Measurements from ENCODE around the gene MARCOL.

Gene MARCOL, protein sequence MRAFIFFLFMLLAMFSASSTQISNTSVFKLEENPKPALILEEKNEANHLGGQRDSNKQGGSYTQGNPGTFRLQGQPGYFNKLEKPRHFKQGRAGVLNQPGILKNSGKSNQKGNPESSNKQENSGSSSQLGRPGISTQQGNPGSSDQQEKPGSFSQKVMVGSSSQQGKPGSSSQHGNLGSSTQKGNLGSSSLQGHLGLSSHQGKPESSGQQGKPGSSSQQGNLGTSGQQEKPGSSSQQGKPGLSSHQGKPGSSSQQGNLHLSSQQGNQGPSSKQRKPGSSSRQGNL

DNA sequence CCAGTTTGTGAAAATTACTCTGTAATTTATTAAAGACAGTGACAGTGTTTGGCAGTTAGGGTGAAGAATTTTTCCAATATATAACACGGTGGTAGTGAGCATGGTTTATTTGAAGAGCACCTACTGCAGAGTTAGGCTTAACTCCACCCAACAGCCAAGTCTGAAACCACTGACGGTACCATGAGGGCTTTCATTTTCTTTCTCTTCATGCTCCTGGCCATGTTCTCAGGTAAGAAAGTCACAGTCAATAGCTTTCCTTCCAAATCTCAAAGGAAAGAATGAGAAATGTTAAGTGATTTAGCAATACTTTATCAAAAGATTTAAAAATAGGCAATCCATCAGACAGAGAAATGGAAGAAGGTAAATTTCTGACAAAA, at the start of gene MARCOL:
TSS of gene MARCOL (plus strand) at position 108 of the 377 bp plus-strand sequence. CDS start at position 181, 73 bp downstream.
- DNase-seq: no peak

DNA sequence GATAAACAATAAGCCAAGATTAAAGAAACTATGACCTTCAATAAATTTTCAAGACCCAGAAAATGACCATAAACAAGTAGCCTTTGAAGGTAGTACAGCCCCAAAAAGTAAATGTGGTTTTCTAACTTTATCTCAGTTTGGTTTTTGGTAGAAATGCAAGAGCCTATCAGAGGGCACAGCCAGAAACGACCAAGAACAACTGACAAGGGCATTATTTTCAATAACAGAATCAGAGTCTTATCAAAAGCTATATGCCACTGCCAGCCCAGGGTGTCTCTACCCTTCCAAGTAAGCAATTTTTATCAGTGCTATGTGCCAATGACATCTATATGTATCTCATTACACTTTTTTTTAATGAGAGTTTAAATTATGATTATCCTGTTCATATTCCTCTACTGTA, 47.3 kb upstream of the MARCOL start:
- no peak for DNase-seq

DNA sequence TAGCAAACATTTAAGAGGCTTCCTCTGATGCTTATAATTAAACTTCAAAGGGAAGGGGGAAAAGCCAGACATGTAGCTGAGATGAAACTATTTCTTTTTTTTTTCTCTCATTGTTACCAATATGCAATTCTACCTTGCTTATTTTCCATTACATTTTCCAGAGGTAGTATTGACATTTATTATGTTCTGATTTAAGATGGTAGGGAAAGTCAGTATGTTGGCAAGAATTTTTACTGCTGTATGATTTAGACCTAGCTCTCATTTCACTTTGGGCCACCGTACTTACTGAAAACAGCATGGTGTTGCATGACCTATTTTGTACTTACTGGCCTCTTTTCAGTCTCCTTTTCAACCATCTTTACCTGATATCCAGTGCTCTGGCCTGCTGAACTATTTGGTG, 45.1 kb upstream of the MARCOL start:
- no peak for DNase-seq

DNA sequence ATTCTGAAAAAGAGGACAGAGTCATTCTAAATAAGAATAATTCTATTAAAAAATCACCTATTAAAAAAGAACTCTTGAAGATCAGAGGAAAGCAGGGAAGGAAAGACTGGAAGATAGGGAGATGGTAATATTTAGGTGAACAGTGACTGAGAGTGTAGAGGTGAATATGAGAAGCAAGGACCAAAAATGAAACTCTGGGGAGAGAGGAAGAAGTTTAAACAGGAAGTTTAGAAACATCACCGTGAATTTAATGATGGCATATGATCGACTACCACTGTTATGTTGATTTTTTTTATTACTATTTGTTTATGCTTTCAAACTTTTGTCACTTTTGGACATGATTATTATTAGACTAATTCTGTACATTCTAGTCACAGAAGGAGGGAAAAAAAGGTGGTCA, 37.2 kb upstream of the MARCOL start:
- DNase-seq: no peak

DNA sequence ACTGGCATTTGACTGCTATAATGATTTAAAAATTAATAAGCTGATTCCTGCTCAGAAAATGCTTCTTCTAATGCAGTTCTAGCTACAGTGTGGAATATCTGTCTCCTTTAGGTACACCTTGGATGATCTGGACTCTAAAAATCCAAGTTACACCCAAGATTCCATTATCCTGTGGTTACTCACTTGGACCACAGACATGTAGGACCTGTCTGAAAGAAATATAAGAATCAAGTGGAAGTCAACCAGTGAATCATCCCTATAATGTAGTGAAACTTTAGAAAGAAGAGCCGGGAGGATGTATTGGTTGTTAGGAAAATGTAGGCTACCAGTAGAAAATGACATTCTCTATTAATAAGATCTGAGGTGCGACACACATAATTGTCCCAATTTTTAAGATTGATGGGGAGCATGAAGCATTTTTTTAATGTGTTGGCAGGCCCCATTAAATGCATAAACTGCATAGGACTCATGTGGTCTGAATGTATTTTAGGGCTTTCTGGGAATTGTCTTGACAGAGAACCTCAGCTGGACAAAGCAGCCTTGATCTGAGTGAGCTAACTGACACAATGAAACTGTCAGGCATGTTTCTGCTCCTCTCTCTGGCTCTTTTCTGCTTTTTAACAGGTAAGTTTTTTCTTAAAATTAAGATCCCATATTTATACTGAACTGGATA, 35.7 kb upstream of the MARCOL start, which contains the start of gene SPINK6:
TSS of gene SPINK6 (plus strand) at position 512 of the 673 bp plus-strand sequence. CDS start at position 567, 55 bp downstream.
- no peak for DNase-seq

DNA sequence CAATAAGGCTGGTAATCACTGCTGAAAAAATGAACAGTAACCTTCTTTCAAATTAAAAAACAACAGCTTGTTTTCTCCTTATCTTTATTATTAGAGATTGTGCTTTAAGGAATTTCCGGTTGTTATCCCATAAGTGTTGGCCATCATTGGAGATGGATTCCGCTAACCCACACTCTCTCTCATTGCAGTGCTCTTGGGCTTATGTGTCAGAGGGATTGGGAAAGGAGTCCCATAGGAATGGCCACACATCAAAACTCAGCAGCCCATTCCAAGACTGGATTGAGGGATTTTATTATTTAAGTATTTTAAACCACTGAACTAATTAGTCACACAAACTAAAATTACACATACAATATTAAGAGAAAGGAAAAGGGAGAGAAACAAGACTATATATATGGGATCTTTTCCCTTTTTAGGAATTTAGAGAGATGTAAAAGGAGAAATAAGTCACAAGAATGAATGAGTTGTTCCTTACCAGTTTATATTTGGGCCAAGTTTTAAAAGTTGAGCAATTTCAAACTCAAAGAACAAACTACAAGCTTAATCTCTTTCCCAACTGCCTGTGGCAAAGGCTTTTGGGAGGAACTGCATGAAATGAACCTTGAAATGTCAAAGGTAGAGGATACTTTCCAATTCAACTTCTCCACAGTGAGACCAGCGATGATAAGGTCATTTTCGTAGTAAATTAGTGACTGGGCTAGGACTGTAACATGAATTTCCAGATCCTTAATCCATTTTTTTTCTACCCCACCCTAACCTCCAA, 33.1 kb upstream of the MARCOL start:
- DNase-seq: no peak

DNA sequence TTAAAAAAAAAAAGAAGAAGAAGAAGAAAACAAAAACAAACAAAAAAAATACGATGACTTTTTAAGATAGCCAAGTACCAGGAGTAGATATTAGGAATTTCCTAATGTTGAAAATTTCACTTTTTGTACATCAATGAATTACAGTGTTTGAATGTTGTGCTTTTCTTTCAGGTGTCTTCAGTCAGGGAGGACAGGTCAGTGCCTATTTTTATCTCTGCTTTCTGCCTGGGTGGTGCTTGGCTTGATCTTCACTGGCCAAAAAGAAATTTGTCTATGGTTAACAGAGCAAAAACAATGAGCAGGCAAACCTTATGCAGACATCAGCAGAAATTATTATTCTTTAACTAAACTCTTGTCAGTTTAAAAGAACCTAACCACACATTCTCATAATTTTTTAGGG, 32.5 kb upstream of the MARCOL start:
- no peak for DNase-seq

DNA sequence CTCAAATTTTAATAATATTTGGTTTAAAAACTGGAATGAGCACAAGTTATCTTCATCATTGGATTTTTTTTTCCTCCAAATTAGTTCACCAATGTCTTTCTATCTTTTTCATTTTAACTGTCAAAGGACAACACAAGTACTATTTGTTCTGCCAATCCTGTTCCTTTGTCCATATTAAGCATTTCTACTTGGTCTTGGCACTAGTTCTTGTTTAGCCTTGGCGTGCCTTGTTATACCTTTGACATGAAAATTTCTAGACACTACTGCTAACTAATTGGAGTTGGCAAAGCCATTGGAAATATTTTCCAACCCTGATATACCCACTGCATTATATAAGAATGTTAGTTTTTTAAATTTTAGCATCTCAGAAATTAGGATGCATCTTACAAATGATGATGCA, 31.7 kb upstream of the MARCOL start:
- DNase-seq: no peak

DNA sequence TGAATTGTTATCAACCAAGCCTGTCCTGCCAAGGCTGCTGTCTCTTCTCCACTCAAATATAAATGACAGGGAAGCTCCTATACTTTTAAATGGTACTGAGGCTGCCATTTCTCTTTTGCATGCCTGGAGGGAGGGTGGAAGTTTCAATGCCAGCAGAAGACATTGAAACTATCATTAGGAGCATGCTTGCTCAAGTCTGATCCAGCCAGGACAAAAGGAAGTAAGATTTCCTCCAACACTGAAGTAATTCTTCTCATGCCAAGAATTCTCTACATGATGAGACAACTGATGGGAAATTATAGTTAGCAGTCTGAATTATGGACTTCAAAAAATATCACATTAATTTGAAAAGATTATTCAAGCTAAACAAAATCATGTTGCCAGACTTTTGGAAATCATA, 30.1 kb upstream of the MARCOL start:
- DNase-seq: no peak

DNA sequence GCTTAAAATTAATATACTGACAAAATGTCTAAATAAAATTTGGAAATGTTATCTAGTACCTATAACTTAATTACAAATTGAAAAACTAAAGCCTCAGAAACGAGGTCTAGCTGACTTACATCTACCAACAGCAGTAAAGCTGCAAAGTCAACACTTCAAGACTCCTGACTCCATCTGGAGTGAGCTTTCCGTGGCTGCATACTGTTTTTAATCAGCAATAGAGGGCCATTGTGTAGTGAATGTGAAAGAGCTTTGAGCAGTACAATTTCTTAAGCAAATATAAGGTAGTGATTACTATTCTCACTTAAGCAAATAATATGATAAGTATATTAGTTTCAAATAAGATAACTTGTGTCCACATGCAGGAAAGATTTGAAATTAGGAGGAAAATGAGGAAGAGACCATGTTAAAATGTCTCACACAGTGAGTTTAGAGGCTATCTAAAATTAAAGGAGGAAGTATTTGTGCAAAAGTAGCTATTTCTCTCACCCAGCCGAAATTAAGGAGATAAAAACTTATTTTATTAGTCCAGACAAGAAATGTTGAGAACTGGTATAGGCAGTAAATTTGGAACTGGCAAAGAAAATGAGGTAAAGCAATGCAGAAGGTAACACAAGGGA, 29.1 kb upstream of the MARCOL start:
- DNase-seq: peak; percentile 33

DNA sequence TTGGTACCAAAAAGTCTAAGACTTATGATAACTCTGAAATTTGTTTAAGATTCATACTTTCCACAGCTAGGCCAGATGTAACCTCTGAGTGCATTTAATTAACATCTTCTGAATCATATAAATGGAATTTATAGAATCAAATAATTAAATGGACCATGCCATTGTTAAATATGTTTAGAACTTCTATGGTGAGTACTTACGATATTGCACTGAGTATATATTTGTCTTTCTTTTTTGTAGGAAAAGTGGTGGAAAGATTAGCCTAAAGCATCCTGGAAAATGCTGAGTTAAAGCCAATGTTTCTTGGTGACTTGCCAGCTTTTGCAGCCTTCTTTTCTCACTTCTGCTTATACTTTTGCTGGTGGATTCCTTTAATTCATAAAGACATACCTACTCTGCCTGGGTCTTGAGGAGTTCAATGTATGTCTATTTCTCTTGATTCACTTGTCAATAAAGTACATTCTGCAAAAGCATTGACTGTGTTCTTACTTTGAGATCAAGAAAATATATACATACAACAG, 23.6 kb upstream of the MARCOL start:
- no peak for DNase-seq

DNA sequence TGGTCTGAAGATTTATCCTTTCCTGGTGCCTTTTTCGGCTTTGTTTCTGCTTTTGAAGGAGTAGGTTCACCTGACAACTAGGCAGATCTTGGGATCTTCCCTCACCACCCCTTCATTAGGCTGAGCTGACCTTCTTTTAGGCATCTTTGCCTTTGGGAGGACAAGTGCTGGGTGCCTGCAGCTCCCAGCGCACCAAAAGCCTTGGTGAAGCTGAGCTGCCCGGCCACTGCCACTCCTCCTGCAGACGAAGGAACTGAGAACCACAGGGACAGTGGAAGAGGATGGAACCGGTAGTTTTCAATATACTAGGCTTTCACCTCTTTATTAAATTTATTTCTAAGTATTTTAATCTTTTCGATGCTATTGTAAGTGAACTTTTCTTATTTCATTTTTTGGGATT, 16.8 kb upstream of the MARCOL start:
- DNase-seq: no peak

DNA sequence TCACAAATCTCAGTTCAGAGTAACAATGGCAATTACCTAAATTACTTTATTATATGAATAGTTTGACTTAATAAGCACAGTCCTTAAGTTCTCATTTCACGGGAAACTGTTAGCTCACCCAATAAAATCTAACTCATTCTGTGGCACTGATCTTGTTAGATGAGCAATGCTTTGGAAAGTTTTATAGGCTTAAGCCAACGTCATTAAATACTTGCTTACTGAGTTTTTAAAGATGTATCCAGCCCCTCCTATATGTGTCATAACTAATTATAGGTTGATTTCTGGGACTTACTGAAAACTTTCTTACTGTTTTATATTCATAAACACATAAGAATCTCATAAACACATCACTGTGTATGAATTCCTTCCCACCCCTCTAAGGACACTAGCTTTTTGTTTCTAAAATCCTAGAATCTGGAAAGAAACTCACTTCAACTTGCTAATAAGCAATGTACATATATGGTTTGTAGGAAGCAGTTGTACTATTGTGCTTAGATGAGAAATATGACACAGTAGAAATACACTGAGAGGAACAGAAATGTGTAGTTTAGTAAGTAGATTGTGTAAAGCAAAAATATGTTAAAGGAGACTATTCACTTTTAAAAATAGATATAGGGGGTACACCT, 14.1 kb upstream of the MARCOL start:
- no peak for DNase-seq

DNA sequence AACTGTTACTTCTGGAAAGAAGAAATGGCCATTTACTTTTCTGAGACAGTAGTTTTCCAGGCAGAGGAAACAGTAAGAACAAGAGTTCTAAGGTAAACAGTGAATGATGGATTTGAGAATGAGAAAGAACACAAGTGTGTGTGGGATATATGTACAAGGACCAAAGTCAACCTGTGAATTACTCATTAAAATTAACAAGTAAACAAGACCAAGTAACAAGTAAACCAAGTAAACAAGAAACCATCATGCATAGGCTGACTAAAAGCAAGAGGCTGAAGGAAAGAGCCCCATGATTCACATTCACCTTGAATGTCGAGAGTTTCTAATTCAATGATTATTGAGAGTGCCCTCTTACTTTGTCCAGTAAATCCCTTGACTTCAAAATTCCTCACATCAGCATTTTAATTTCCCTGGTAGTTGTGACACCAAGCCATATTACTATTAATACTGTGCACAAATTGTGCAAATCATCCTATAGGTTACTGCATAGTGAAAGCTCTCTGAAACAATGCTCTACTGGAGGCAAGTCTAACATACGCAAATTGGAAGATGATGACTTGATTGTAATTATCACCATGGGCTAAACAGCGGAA, 9.8 kb upstream of the MARCOL start:
- DNase-seq: no peak

DNA sequence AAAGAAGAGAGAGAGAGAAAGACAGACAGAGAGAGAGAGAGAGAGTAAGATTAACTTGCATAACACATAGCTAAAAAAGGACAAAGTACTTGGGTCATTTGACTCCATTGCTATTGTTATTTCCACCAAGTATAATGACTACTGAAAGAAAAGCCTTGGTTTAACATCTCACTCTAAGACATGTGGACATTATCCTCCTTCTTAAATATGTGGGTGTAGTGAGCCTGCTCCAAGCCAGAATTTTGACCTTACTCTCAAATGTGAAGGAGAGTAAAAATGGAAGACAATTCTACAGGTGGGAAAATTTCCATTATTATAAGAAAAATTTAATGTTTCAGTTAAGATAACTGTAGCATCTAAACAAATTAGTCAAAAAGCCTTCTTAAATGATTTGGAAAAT, 8.5 kb upstream of the MARCOL start:
- no peak for DNase-seq

DNA sequence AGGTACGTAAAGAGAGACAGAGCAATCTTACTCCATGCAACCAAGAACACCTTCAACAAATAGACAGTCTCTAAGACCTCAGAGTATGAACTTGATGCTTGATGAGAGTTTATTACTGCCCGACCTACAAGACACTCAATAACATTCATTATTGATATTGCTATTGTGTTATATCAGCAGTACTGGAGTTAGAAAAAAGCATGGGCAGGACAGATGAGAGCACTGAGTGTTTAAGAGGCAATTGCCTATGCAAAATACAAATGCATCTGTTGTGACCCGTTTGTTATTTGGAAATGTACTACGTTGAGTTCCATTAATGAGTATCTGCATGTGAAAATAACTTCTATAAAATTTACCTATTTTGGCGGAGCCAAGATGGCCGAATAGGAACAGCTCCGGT, 8.1 kb upstream of the MARCOL start:
- DNase-seq: no peak

DNA sequence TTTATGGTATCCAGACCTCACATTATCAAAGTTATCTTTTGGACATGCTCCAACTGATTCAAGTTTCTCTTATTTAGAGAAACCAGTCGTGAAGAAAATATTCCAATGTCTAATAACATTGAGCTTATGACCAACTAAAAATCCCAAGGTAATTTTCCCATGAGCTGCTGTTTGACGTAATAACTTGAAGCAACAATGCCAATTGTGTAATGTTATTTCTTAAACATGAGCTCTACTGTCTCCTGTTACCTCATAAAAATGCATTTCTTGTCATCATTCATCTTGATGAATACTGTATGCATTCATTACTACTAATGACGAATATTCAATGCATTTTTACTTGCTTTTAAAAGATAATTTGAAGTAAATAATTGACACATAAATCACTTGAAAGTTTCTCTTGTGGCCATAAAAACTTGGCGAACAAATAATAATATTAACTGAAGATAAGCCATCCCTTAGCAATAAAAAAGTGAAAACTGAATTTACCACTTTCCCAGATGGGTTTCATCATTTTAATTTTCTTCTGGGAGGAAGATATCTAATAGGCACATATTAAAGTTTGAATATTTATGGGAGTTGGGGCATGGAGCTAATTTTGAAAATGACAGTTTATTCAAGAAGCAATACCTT, 424 bp upstream of the MARCOL start:
- DNase-seq: no peak

DNA sequence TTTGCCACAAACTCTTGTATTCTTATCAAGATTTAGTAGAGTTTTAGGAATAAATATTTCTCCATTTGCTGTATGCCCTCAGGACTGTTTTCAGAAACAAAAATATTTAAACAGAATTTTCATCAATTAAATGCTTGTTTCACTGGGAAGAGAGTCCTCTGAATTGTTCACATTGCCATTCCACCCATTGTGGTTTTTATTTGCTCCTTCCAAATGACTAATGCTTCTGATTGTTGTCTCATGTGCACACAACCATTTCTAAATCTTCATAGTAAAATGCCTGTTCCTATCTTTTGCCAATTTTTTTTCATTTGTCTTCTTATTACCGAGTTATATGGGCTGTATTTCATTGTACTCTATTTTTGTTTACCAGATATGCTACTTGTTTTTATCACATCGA, 10.6 kb downstream of the MARCOL start:
- DNase-seq: no peak

DNA sequence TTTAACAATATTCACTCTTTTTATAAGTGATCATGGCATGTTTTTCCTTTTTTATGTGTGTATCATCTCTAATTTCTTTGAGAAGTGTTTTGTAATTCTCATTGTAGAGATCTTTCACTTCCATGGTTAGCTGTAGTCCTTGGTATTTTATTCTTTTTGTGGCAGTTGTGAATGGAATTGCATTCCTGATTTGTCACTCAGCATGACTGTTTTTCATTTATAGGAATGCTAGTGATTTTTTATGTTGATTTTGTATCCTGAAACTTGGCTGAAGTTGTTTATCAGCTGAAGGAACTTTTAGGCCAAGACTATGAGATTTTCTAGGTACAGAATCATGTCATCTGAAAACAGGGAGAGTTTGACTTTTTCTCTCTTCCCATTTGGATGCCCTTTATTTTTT, 17.1 kb downstream of the MARCOL start:
- no peak for DNase-seq

DNA sequence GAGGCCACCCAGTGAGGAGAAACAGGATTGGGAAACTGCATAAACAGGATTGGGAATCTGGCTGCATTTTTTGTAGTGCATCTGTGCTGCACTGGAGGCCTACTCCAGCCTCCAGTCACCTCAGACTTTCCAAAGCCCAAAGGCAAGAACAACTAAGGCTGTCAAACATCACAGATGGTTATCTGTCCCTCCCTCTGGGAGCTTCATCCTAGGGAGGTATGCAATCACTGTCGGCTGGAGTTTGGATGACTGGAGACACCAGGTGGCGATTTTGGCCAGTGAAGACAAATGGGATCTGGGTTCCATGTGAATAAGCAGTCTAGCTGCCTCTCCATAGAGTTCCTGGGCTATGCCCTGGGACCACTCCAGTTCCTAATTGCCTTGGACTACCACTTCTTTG, 21.0 kb downstream of the MARCOL start:
- DNase-seq: no peak

DNA sequence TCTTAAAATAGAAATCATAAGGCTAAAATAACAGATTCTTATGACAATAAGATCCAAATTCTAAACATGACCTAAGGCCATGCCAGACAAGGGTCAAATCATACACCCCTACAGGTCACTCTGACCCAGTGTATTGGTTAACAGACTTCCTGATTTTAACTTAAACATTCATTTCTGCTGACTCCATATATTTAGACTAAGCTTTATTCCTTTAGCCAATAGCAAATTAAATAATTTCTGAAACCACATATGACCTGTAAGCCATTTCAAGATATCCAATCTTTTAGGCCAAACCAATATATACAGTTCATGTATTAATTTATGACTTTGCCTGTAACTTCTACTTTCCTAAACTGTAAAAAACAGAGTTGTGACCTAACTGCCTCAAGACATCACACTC, 22.9 kb downstream of the MARCOL start:
- DNase-seq: no peak

DNA sequence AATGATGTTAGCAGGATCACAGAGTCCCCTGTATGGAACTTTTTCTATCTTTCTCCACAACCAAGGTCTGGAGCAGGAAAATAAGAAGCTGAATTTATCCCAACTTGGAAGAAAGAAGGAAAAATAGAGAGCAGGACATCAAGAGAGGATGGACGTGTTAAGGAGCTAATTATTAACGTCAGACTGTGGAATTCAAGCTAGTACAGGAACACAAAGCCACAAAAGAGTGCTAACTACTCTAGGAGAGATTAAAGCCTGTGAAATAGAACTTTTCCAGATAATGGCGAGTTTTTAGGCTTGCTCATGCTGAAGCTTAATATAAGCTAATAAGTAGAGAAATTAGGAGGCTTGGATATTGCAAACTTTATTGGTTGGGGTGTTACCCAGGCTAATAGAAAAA, 29.6 kb downstream of the MARCOL start:
- DNase-seq: no peak
